ENCODE results near the gene CDK10. TPM values are rescaled to one million over a fixed set of nuclear protein-coding genes. Genes with fewer than 3 reads are reported as not detected.

CDK10 gene
- total and polyA plus RNA-seq, 4 donors, result 34.7 to 115 (median 82.4) TPM

- under 1% methylated on average over 103 of the region's 103 CpGs for WGBS (ENCODE audit: insufficient coverage)
- peak in 5 of 6 donors; percentile 62 to 93 (median 75) for DNase-seq (ENCODE audit: low read depth in 4 of 6, low spot score in 6 of 6)
- peaks cover 48% of the 10 kb centered on the region for H3K4me1 ChIP-seq (ENCODE audit: control insufficient read depth, insufficient read depth, low read length)
- no peaks in the 10 kb centered on the region for H3K27me3 ChIP-seq (ENCODE audit: control insufficient read depth, insufficient read depth, low read length)
- H3K4me3 ChIP-seq (ENCODE audit: low read depth, low read length), result peak within 1 kb of the TSS; percentile 59
- peak within 1 kb of the TSS; percentile 90 for H3K27ac ChIP-seq (ENCODE audit: low read depth, low read length)
- H3K9me3 ChIP-seq (ENCODE audit: control insufficient read depth, insufficient read depth, low read length), result no peaks in the 10 kb centered on the region
- peaks cover 69% of the 10 kb centered on the region for H3K36me3 ChIP-seq (ENCODE audit: control insufficient read depth, insufficient read depth, low read length)
Measured at GRCh38 chr16:89720813-89721545, 34.5 kb downstream of the CDK10 start, which contains the start of the genes VPS9D1 and ZNF276. VPS9D1 (minus strand) TSS chr16:89720898; CDS start chr16:89720861, 37 bp downstream. ZNF276 (plus strand) TSS chr16:89721537; CDS start chr16:89721641, 104 bp downstream.

GRCh38 chr16:89721546-89722391 is 35.3 kb downstream of the CDK10 start:
- H3K9me3 ChIP-seq (ENCODE audit: control insufficient read depth, insufficient read depth, low read length), result no peaks in the 10 kb centered on the region
- under 1% methylated on average over 112 of the region's 112 CpGs for WGBS (ENCODE audit: insufficient coverage)
- H3K4me1 ChIP-seq (ENCODE audit: control insufficient read depth, insufficient read depth, low read length), result peaks cover 48% of the 10 kb centered on the region
- H3K4me3 ChIP-seq (ENCODE audit: low read depth, low read length), result peak overlapping the region; percentile 59
- H3K27ac ChIP-seq (ENCODE audit: low read depth, low read length), result peak overlapping the region; percentile 90
- DNase-seq (ENCODE audit: low read depth in 4 of 6, low spot score in 6 of 6), result peak in 1 of 6 donors; percentile 45
- no peaks in the 10 kb centered on the region for H3K27me3 ChIP-seq (ENCODE audit: control insufficient read depth, insufficient read depth, low read length)
- H3K36me3 ChIP-seq (ENCODE audit: control insufficient read depth, insufficient read depth, low read length), result peaks cover 70% of the 10 kb centered on the region

- Histone ChIP-seq H3K27me3 (ENCODE audit: control insufficient read depth, insufficient read depth, low read length) (no peaks in the 10 kb centered on the region), H3K4me1 (ENCODE audit: control insufficient read depth, insufficient read depth, low read length) (peaks cover 51% of the 10 kb centered on the region), H3K36me3 (ENCODE audit: control insufficient read depth, insufficient read depth, low read length) (peaks cover 72% of the 10 kb centered on the region), H3K9me3 (ENCODE audit: control insufficient read depth, insufficient read depth, low read length) (no peaks in the 10 kb centered on the region), H3K27ac (ENCODE audit: low read depth, low read length) (peak overlapping the region; percentile 84), H3K4me3 (ENCODE audit: low read depth, low read length) (peak overlapping the region; percentile 50)
- WGBS (ENCODE audit: insufficient coverage), result 28% methylated on average over 53 of the region's 56 CpGs
- DNase-seq (ENCODE audit: low read depth in 4 of 6, low spot score in 6 of 6), result peak in 1 of 6 donors; percentile 37
Measured at GRCh38 chr16:89722392-89723278, 36.1 kb downstream of the CDK10 start.

GRCh38 chr16:89723279-89724250 is 37.1 kb downstream of the CDK10 start:
- Histone ChIP-seq H3K4me1 (ENCODE audit: control insufficient read depth, insufficient read depth, low read length) (peaks cover 46% of the 10 kb centered on the region), H3K36me3 (ENCODE audit: control insufficient read depth, insufficient read depth, low read length) (peaks cover 72% of the 10 kb centered on the region), H3K4me3 (ENCODE audit: low read depth, low read length) (peak overlapping the region; percentile 50), H3K9me3 (ENCODE audit: control insufficient read depth, insufficient read depth, low read length) (no peaks in the 10 kb centered on the region), H3K27ac (ENCODE audit: low read depth, low read length) (peak overlapping the region; percentile 84), H3K27me3 (ENCODE audit: control insufficient read depth, insufficient read depth, low read length) (no peaks in the 10 kb centered on the region)
- DNase-seq (ENCODE audit: low read depth in 4 of 6, low spot score in 6 of 6), result peak in 5 of 6 donors; percentile 54 to 92 (median 69)
- WGBS (ENCODE audit: insufficient coverage), result 55% methylated on average over 30 of the region's 30 CpGs

GRCh38 chr16:89727406-89728120 is 41.1 kb downstream of the CDK10 start:
- H3K4me1 ChIP-seq (ENCODE audit: control insufficient read depth, insufficient read depth, low read length), result peaks cover 30% of the 10 kb centered on the region
- no peak overlapping the region for H3K4me3 ChIP-seq (ENCODE audit: low read depth, low read length)
- H3K9me3 ChIP-seq (ENCODE audit: control insufficient read depth, insufficient read depth, low read length), result no peaks in the 10 kb centered on the region
- H3K27me3 ChIP-seq (ENCODE audit: control insufficient read depth, insufficient read depth, low read length), result no peaks in the 10 kb centered on the region
- WGBS (ENCODE audit: insufficient coverage), result 73% methylated on average over 15 of the region's 17 CpGs
- H3K27ac ChIP-seq (ENCODE audit: low read depth, low read length), result no peak overlapping the region
- H3K36me3 ChIP-seq (ENCODE audit: control insufficient read depth, insufficient read depth, low read length), result peaks cover 100% of the 10 kb centered on the region
- no peak for DNase-seq (ENCODE audit: low read depth in 4 of 6, low spot score in 6 of 6)

- Histone ChIP-seq H3K4me3 (ENCODE audit: low read depth, low read length) (no peak overlapping the region), H3K36me3 (ENCODE audit: control insufficient read depth, insufficient read depth, low read length) (peaks cover 100% of the 10 kb centered on the region), H3K9me3 (ENCODE audit: control insufficient read depth, insufficient read depth, low read length) (no peaks in the 10 kb centered on the region), H3K27ac (ENCODE audit: low read depth, low read length) (no peak overlapping the region), H3K27me3 (ENCODE audit: control insufficient read depth, insufficient read depth, low read length) (no peaks in the 10 kb centered on the region), H3K4me1 (ENCODE audit: control insufficient read depth, insufficient read depth, low read length) (peaks cover 13% of the 10 kb centered on the region)
- WGBS (ENCODE audit: insufficient coverage), result 90% methylated on average over 14 of the region's 18 CpGs
- no peak for DNase-seq (ENCODE audit: low read depth in 4 of 6, low spot score in 6 of 6)
Measured at GRCh38 chr16:89729293-89729692, 42.8 kb downstream of the CDK10 start.

- whole genome bisulfite sequencing (ENCODE audit: insufficient coverage), result 60% methylated on average over 14 of the region's 14 CpGs
Measured at GRCh38 chr16:89729863-89730593, 43.5 kb downstream of the CDK10 start.

More at GRCh38 chr16:89729863-89730593, 43.5 kb downstream of the CDK10 start:
- peaks cover 6% of the 10 kb centered on the region for H3K4me1 ChIP-seq (ENCODE audit: control insufficient read depth, insufficient read depth, low read length)
- no peak overlapping the region for H3K4me3 ChIP-seq (ENCODE audit: low read depth, low read length)
- DNase-seq (ENCODE audit: low read depth in 4 of 6, low spot score in 6 of 6), result no peak
- H3K36me3 ChIP-seq (ENCODE audit: control insufficient read depth, insufficient read depth, low read length), result peaks cover 100% of the 10 kb centered on the region
- H3K27ac ChIP-seq (ENCODE audit: low read depth, low read length), result no peak overlapping the region
- H3K9me3 ChIP-seq (ENCODE audit: control insufficient read depth, insufficient read depth, low read length), result no peaks in the 10 kb centered on the region
- no peaks in the 10 kb centered on the region for H3K27me3 ChIP-seq (ENCODE audit: control insufficient read depth, insufficient read depth, low read length)

Measured in spinal cord (tissue), 10 donors.